K562 (cell line): ENCODE data around the gene PLPPR2.
"Not testable (repeated sequence)": the region's sequence is repeated elsewhere in the genome, so short reads cannot be mapped to it uniquely, and the experiment has no call there.

Experiments
- CHD1 ChIP-seq: fragments of 200-600 bp; sonication (generic); IDR thresholded peaks from one replicate; pipeline ENCODE4 v1.6.1; 2012; ENCODE audit warnings: mild to moderate bottlenecking, moderate library complexity, low read length, inconsistent platforms
- E4F1 ChIP-seq: fragments of 250-450 bp; sonication (Bioruptor Pico); IDR thresholded peaks from 2 replicates; pipeline ENCODE4 v1.5.0; 2021; ENCODE audit warnings: mild to moderate bottlenecking, borderline replicate concordance
- JUND ChIP-seq, 2 experiments: IDR thresholded peaks; 2 replicates in 1 of 2; 3 replicates in 1 of 2; pipeline ENCODE4 v1.6.1; 2011; ENCODE audit warnings: borderline replicate concordance in 2 of 2, low read depth in 2 of 2, low read length in 2 of 2, improper control_type of control experiment in 1 of 2, missing biosample characterization in 1 of 2, missing genetic modification characterization in 1 of 2, missing genetic modification reagents in 1 of 2
- MTA2 ChIP-seq: fragments of 450-650 bp; IDR thresholded peaks from 2 replicates; pipeline ENCODE4 v1.6.1; 2016; ENCODE audit warnings: low read depth
- POLR2A ChIP-seq: fragments of 450-650 bp; conservative IDR thresholded peaks from 2 replicates; pipeline ENCODE4 v1.6.1; 2016
- POLR3A ChIP-seq: IDR thresholded peaks from 2 replicates; pipeline ENCODE4 v1.6.1; 2011; ENCODE audit warnings: borderline replicate concordance, mild to moderate bottlenecking, moderate library complexity; ENCODE audit not compliant: insufficient read length, insufficient read depth; ENCODE audit errors: extremely low read depth
- RBM39 ChIP-seq: fragments of 200-400 bp; formaldehyde crosslinking; optimal IDR thresholded peaks from 2 replicates; pipeline ENCODE3; 2018; ENCODE audit warnings: low read depth, low read length
- SP1 ChIP-seq: sonication (generic); formaldehyde crosslinking; IDR thresholded peaks from 2 replicates; pipeline ENCODE4 v1.8.1; 2022; ENCODE audit warnings: mild to moderate bottlenecking, missing genetic modification reagents
- TGIF2 ChIP-seq: sonication (generic); formaldehyde crosslinking; IDR thresholded peaks from 2 replicates; pipeline ENCODE4 v1.8.1; 2022; ENCODE audit warnings: mild to moderate bottlenecking, missing genetic modification reagents, moderate library complexity
- ZNF24 ChIP-seq: fragments of 450-650 bp; IDR thresholded peaks from 2 replicates; pipeline ENCODE4 v1.6.1; 2016

DNA sequence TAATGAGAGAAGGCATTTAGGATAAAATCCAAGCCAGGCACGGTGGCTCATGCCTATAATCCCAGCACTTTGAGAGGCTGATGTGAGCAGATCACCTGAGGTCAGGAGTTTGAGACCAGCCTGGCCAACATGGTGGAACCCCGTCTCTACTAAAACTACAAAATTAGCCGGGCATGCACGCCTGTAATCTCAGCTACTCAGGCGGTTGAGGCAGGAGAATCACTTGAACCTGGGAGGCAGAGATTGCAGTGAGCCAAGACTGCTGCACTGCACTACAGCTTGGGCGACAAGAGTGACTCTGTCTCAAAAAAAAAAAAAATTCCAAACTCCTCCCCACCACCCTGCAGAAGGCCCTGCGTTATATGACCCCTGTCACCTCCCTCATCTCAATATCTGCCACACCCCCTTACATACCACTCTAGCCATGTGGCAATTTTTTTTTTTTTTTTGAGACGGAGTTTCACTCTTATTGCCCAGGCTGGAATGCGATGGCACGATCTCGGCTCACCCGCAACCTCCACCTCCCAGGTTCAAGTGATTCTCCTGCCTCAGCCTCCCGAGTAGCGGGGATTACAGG lies 24.1 kb downstream of the PLPPR2 start:
- not testable (repeated sequence) for TF ChIP-seq JUND (IDR thresholded peaks at IDR 0.05; ENCODE audit: borderline replicate concordance, low read depth, low read length); JUND (tag; IDR thresholded peaks at IDR 0.05; ENCODE audit: borderline replicate concordance, low read depth, low read length); CHD1; MTA2; RBM39; E4F1 (CRISPR knock-in tag); ZNF24; POLR3A; POLR2A; SP1 (CRISPR knock-in tag); TGIF2 (CRISPR knock-in tag)
